Prostate gland (tissue), 1 donor: ENCODE data around the gene FTCD.

Experiments
- POLR2A ChIP-seq: fragments of 450-650 bp; IDR thresholded peaks from one replicate; pipeline ENCODE4 v1.6.1; 2016; ENCODE audit warnings: antibody characterized with exemption, mild to moderate bottlenecking
- POLR2AphosphoS5 ChIP-seq: sonication (generic); formaldehyde crosslinking; IDR thresholded peaks from one replicate; pipeline ENCODE4 v1.6.1; 2017; ENCODE audit warnings: antibody characterized with exemption

DNA sequence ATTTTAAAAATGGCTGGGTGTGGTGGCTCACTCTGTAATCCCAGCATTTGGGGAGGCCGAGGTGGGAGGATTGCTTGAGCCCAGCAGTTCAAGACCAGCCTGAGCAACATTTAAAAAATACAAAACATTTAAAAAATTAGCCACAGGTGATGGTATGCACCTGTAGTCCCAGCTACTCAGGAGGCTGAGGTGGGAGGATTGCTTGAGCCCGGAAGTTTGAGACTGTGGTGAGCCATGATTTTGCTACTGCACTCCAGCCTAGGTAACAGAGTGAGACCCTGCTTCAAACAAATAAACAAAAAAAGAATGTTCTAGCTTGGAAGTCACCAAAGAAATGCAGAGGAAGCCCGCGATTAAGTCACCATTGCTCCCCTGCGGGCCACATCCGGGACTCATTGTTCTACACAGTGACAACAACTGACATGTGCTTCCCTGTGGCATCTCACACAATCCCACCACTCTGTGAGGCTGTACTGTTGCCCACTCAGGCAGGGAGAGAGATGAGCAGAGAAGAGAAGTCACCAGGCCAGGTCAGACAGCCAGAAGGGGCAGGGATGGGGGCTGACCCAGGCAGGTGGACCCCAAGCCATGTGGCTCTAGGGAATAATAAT lies 47.3 kb upstream of the FTCD start:
- no peak for TF ChIP-seq POLR2A
- TF ChIP-seq POLR2AphosphoS5, result no peak
